Left colon (tissue), 2 donors: ENCODE measurements around the gene RPRD1A. TPM values are rescaled to one million over a fixed set of nuclear protein-coding genes. Genes with fewer than 3 reads are reported as not detected.
"Not testable (repeated sequence)": the region's sequence is repeated elsewhere in the genome, so short reads cannot be mapped to it uniquely, and the experiment has no call there.

ENCODE experiments used
- ATAC-seq: fragments of 200-7000 bp; cut with Tn5 transposase; one replicate; pipeline ENCODE4 v1.9.1; 2020; ENCODE audit warnings: mild to moderate bottlenecking, moderate library complexity
- DNase-seq, 2 donors: peaks; one replicate each; pipeline ENCODE4 v3.0.0-alpha.2; 2020
- intact Hi-C, 2 donors: fragments of 100-400 bp; cut with DNase I in 1 of 2; cut with micrococcal nuclease in 1 of 2; formaldehyde crosslinking; loops; one replicate each; pipeline versions ENCODE4 v1.11.2 to v1.14.0; 2022; cut with DNase I, micrococcal nuclease
- total RNA-seq, 2 donors: library from RNA; stranded (reverse); fragmentation: NEBNext Ultra II Directional; extraction: Animal tissue kit (Norgen Biotek cat#: 25700); gene quantifications; one replicate each; pipeline ENCODE4 v1.2.1, GENCODE V29; 2021
- donor health status: DM: no; HTN: no; CAD: no.
- donor health status: DM: yes; HTN: yes; CAD: no.

Gene RPRD1A
- total RNA-seq, 2 donors from 2014 or later, result 32.3 to 32.5 TPM

- intact Hi-C loops, result no loop called here
- ATAC-seq (no peak), DNase-seq (no peak)
Measured at GRCh38 chr18:35983818-35984217, 83.5 kb downstream of the RPRD1A start.

GRCh38 chr18:35983147-35983546 is 84.2 kb downstream of the RPRD1A start:
- no peak for DNase-seq
- ATAC-seq, result no peak
- intact Hi-C loops, result no loop called here

- ATAC-seq (no peak), DNase-seq (no peak)
- intact Hi-C loops, result no loop called here
Measured at GRCh38 chr18:35982409-35983114, 84.8 kb downstream of the RPRD1A start.

- intact Hi-C loops, result no loop called here
- DNase-seq (no peak), ATAC-seq (no peak)
Measured at GRCh38 chr18:35979112-35979511, 88.2 kb downstream of the RPRD1A start.

- ATAC-seq, result no peak
- no peak for DNase-seq
- intact Hi-C loops, result no loop called here
Measured at GRCh38 chr18:35974181-35974580, 93.2 kb downstream of the RPRD1A start.

- intact Hi-C loops, result loop anchor here in 1 of 2 donors (2.0 kb wide), 1 partner anchor 477 kb away; the partner anchor contains the start of gene INO80C
- ATAC-seq, result no peak
- DNase-seq, result no peak
Measured at GRCh38 chr18:35973650-35974049, 93.7 kb downstream of the RPRD1A start.

GRCh38 chr18:35972197-35973000 is 95.0 kb downstream of the RPRD1A start, which contains the start of gene RMP24:
TSS of gene RMP24 (plus strand) at chr18:35972679.
- ATAC-seq, result peak; percentile 95
- peak; percentile 94 to 96 for DNase-seq
- intact Hi-C loops, result loop anchor here in 1 of 2 donors (2.0 kb wide), 1 partner anchor 476 kb away; the partner anchor contains the start of gene INO80C

- DNase-seq, result no peak
- intact Hi-C loops, result loop anchor here in 1 of 2 donors (2.0 kb wide), 1 partner anchor 475 kb away; the partner anchor contains the start of gene INO80C
- ATAC-seq, result peak; percentile 17
Measured at GRCh38 chr18:35971661-35972196, 95.6 kb downstream of the RPRD1A start.

GRCh38 chr18:35969676-35970075 is 97.7 kb downstream of the RPRD1A start:
- intact Hi-C loops, result no loop called here
- ATAC-seq (no peak), DNase-seq (no peak)

GRCh38 chr18:35968278-35968880 is 99.0 kb downstream of the RPRD1A start:
- intact Hi-C loops, result no loop called here
- no peak for ATAC-seq
- DNase-seq, result peak in 1 of 2 donors; percentile 7

- intact Hi-C loops, DNase-seq, ATAC-seq: not testable (repeated sequence)
Measured at GRCh38 chr18:35967866-35968265, 99.5 kb downstream of the RPRD1A start.

GRCh38 chr18:35964319-35964718 is 103.0 kb downstream of the RPRD1A start:
- intact Hi-C loops, result no loop called here
- no peak for ATAC-seq
- no peak for DNase-seq

- no peak for ATAC-seq
- intact Hi-C loops, result no loop called here
Measured at GRCh38 chr18:35962320-35962719, 105.0 kb downstream of the RPRD1A start.

GRCh38 chr18:35956226-35956625 is 111.1 kb downstream of the RPRD1A start:
- DNase-seq, result no peak
- intact Hi-C loops, result no loop called here
- ATAC-seq, result no peak

More at GRCh38 chr18:35962320-35962719, 105.0 kb downstream of the RPRD1A start:
- DNase-seq, result no peak

- DNase-seq (no peak), ATAC-seq (no peak)
- intact Hi-C loops, result no loop called here
Measured at GRCh38 chr18:35953688-35954087, 113.7 kb downstream of the RPRD1A start.

- ATAC-seq (no peak), DNase-seq (no peak)
- intact Hi-C loops, result no loop called here
Measured at GRCh38 chr18:35950628-35950982, 116.8 kb downstream of the RPRD1A start.

- peak; percentile 75 for ATAC-seq
- intact Hi-C loops, result loop anchor here in 1 of 2 donors (10.0 kb wide), 2 partner anchors 195 to 555 kb away; no protein-coding TSS in a partner anchor
Measured at GRCh38 chr18:35949903-35950627, 117.3 kb downstream of the RPRD1A start.

GRCh38 chr18:35949090-35949489 is 118.3 kb downstream of the RPRD1A start:
- DNase-seq (no peak), ATAC-seq (no peak)
- intact Hi-C loops, result loop anchor here in 1 of 2 donors (10.0 kb wide), 2 partner anchors 194 to 554 kb away; no protein-coding TSS in a partner anchor

More at GRCh38 chr18:35949903-35950627, 117.3 kb downstream of the RPRD1A start:
- DNase-seq, result peak in 1 of 2 donors; percentile 43
